Neural cell (in vitro differentiated cells): ENCODE measurements around the gene COX15.

Experiments used
- EP300 ChIP-seq: fragments of 450-650 bp; conservative IDR thresholded peaks from 2 replicates; pipeline ENCODE4 v1.6.1; 2014; ENCODE audit warnings: antibody characterized with exemption, mild to moderate bottlenecking, moderate library complexity; ENCODE audit not compliant: poor library complexity, severe bottlenecking
- POLR2AphosphoS5 ChIP-seq: IDR thresholded peaks from 2 replicates; pipeline ENCODE4 v1.6.1; 2012
- TAF1 ChIP-seq: IDR thresholded peaks from 2 replicates; pipeline ENCODE4 v1.6.1; 2012; ENCODE audit warnings: low read depth
- TF ChIP-seq, protein P1 (sequence below): fragments of 450-650 bp; IDR thresholded peaks from 2 replicates; pipeline ENCODE4 v1.5.1; 2014; ENCODE audit warnings: antibody characterized with exemption, mild to moderate bottlenecking, moderate library complexity; ENCODE audit not compliant: poor library complexity, severe bottlenecking

DNA sequence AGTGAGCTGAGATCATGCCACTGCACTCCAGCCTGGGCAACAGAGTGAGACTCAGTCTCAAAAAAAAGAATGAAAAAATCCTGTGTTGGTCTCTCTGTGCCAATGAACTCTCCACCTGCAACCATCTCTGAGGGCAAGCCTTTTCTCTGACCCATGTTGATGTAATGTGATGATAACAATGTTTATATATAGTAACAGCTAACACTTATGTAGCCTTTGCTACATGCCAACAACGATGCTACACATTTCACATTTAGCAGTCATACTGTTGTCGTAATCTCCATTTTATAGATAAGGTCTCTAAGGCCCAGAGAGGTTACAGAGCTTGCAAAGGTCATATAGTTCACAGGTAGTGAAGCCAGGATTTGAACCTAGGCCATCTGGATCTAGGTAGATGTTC is 11.5 kb downstream of the COX15 start:
- TF ChIP-seq, protein P1, sequence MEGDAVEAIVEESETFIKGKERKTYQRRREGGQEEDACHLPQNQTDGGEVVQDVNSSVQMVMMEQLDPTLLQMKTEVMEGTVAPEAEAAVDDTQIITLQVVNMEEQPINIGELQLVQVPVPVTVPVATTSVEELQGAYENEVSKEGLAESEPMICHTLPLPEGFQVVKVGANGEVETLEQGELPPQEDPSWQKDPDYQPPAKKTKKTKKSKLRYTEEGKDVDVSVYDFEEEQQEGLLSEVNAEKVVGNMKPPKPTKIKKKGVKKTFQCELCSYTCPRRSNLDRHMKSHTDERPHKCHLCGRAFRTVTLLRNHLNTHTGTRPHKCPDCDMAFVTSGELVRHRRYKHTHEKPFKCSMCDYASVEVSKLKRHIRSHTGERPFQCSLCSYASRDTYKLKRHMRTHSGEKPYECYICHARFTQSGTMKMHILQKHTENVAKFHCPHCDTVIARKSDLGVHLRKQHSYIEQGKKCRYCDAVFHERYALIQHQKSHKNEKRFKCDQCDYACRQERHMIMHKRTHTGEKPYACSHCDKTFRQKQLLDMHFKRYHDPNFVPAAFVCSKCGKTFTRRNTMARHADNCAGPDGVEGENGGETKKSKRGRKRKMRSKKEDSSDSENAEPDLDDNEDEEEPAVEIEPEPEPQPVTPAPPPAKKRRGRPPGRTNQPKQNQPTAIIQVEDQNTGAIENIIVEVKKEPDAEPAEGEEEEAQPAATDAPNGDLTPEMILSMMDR = no peak
- no peak for TF ChIP-seq EP300
- no peak for TF ChIP-seq TAF1
- TF ChIP-seq POLR2AphosphoS5 = no peak
